HG02973 (cell line): ENCODE results near the gene SARDH.
"Not testable (repeated sequence)": the region's sequence is repeated elsewhere in the genome, so short reads cannot be mapped to it uniquely, and the experiment has no call there.

Experiments used
- ATAC-seq: cut with Tn5 transposase; IDR thresholded peaks from one replicate; pipeline ENCODE4 v1.9.1; 2021; ENCODE audit warnings: moderate library complexity; ENCODE audit not compliant: unreplicated experiment

The SARDH gene

GRCh38 chr9:133635533-133636531, 102.3 kb downstream of the SARDH start, which contains the start of gene DBH:
DBH (plus strand) TSS chr9:133636363; CDS start chr9:133636372, 9 bp downstream.
- no peak for ATAC-seq

DNA sequence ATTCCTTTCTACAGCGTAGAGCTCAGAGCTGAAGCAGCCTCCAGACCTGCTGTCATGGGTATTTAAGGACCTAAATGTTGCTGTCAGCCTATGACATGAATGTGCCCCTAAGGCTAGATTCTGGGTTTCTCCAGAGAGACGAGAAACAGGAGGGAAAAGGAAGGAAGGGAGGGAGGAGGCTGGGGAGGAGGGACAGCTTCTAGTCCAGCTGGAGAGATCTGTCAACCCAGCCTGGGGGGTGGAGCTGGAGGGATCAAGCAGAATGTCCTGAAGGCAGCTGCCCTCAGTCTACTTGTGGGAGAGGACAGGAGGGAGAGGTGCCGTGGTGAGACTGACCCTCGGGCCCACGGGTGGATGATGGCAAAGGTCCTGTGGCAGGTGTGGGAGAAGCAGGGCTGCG, 103.1 kb downstream of the SARDH start:
- no peak for ATAC-seq

DNA sequence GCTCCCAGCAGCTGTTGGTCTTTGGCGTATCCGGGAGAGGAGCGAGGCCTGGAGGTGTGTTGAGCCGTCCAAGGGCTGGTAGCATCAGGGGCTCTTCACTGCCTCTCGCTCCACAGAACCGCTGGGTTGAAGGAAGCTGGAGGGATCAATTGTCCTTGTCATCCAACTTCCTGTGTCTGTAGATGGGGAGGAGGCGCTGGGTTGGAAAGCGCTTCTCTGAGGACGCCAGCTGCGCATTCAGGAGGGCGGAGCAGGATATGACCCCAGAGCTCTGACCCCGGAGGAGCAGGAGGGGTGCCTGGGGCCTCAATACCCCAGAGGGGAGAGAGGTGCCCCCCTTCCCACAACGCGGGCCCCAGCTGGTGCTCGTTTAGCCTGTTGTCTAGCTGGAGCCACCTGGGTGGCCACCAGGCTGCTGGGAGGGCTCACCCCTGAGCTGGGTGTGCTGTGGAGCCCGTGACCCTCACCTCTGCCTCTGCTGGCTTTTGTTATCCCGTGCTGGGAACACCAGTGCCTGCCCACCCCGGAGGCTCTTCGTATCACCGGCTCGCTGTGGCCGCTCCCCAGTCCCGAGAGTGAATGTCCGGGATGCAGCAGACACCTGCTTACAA, 104.0 kb downstream of the SARDH start:
- ATAC-seq = no peak

- ATAC-seq = no peak
These were observed 104.5 kb downstream of the SARDH start for GRCh38 chr9:133633681-133634080.

DNA sequence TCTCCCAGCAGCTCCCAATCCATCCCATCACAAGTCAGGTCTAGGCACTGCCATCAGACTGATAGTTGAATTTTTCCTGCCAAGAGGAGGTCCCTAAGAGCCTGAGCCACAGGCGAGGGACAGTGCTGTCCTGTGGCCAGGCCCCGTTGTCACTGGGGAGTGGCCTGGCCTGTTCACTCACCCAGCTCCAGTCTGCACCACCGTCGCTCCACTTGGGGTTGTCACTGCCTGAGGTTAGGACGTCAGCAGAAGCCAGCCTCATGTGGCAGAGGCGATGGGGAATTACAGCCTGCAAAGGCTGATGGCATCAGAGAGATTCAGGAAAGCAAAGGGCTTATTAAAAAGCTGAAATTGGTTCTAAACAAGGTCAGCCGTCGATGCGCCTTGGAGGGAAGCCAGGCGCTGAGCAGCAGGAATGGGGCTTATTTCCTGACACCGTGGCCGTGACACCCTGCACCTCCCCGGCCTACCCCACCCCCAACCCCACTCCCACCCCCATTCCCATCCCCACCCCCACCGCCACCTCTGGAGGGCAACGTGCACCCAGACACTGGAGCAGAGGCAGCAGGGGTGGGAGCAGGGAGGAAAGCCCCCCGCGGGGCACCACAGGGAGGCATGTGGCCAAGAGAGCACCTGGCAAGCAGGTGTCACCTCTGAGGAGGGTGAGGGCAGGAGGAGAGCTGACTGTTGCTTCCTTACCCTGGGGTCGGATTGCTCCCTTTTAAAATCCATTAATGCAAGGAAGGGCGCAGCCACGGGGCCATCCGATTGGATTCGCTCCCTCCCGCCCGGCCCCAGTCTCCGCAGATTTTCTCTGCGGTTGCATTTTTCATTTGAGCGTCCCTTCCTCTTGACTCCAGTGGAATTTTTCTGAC, 105.1 kb downstream of the SARDH start:
- no peak for ATAC-seq

DNA sequence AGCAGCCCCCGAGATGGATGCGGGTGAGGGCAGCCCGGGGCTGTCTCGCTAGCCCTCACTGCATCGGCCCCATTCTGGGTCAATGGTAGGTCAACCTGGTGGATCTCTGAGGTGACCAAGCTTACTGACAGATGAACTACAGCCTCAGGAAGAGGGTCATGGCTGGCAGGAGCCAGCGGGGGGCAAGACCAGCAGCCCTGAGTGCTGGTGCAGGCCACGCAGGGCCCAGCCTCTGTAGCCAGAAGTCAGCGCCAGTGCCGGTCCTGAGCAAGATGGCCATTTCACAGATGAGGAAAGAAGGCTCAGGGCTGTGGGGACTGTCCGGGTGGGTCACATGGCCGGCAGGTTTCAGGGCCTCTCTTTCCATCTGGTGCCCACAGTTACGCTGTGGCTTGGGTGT, 107.0 kb downstream of the SARDH start:
- ATAC-seq = no peak

GRCh38 chr9:133629221-133630110, 108.7 kb downstream of the SARDH start:
- ATAC-seq = no peak

- no peak for ATAC-seq
These were observed 109.4 kb downstream of the SARDH start for GRCh38 chr9:133628766-133629165.

DNA sequence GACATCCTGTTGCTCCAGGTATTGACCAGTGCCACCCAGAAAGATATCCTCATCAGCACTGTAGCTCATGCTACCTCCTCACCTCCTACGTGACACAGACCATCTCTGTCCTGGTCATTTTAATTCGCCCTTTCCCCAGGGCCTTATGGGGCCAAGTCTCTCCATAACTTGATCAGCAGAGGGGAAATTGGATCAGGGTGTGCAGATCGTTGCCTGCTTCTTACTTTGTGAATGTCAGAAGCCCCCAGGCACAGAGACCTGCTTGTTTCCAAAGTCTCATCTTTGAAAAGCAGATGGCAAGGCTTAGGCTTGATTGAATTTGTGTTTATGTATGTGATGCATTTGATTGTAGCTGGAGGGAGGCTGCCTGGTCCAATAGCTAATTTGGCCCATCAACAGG, 110.8 kb downstream of the SARDH start:
- no peak for ATAC-seq

- ATAC-seq = not testable (repeated sequence)
These were observed 112.1 kb downstream of the SARDH start for GRCh38 chr9:133626008-133626407.

GRCh38 chr9:133622555-133622954, 115.6 kb downstream of the SARDH start:
- no peak for ATAC-seq

- no peak for ATAC-seq
These were observed 116.4 kb downstream of the SARDH start for GRCh38 chr9:133621725-133622267.

DNA sequence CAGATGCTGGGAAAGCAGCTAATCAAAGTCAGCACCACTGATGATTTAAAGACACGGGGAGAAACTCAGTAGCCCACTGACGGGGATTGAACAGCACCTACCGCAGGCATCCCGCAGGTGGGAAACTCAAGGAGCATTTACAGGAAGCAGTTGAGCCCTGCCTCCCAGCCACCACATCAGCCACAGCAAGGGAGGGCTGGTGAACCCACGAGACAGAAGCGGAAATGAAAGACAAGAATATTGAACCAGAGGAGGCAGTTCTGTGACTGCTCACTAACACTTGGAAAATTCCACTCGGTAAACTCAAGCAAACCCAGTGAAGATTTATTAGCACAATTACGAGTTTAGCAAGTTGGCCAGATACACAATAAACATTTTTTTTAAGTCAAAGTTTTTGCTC, 118.4 kb downstream of the SARDH start:
- ATAC-seq = no peak

GRCh38 chr9:133618726-133619125, 119.4 kb downstream of the SARDH start:
- no peak for ATAC-seq

- ATAC-seq = no peak
These were observed 121.3 kb downstream of the SARDH start for GRCh38 chr9:133616643-133617405.

DNA sequence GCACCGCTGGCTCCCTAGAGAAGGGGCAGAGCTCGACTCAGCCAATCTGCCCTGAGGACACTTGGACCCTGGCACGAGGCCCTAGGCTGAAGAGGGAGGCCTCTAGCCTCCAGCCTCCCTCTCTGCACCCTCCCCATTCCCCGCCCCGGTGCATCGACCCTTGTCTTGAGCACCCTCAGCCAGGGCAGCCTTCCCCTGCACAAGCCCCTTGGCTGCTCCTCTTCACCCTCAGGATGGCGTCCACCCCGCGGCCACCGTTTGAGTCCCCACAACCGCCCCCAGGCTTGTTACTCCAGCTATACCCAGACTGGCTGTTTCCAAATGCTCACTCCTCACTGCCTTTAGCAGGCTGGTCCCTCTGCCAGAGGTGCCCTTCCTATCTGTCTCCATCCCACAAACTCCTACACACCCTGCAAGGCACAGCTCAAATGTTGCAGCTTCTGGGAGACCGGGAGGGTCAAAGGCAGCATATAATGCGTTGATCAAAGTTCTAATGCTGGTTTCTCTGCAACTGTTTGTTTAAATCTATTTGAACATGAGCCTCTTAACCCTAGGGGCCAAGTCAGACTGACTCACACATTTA, 122.5 kb downstream of the SARDH start:
- no peak for ATAC-seq

- ATAC-seq = no peak
These were observed 123.0 kb downstream of the SARDH start for GRCh38 chr9:133615186-133615585.

DNA sequence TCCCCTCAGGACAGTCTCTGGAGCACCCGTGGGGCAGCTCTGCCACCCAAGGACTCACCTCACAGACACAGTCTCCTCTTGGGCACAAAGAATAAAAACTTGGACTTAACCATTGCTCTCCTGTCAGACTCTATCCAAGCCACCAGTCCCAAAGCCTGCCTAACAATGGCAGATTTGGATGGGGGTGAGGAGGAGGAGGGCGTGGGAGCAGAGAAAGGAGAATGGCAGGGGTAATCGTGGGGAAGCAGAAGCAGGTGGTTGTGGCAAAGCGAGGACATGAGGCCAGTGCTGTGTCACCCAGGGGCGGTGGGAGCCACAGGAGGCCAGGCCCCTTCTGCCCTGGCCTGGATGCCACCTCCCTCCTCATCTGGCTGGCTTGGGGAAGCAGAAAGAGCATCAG, 123.5 kb downstream of the SARDH start:
- ATAC-seq = no peak

GRCh38 chr9:133614056-133614455, 124.1 kb downstream of the SARDH start:
- ATAC-seq = no peak
